Gastroesophageal sphincter (tissue), 4 donors: Measurements from ENCODE around the gene NBR1. TPM values are rescaled to one million over a fixed set of nuclear protein-coding genes. Genes with fewer than 3 reads are reported as not detected.
A peak's percentile ranks its signal among the peaks of the same experiment; 100 is the strongest.

Experiments used
- ATAC-seq: fragments of 150-250 bp; one replicate; pipeline ENCODE4 v1.9.1; 2016; ENCODE audit warnings: mild to moderate bottlenecking, moderate library complexity
- H3K27ac ChIP-seq, 4 donors: fragments of 200-600 bp; sonication (generic) in 3 of 4; 1 replicate in 3 of 4; 2 replicates in 1 of 4; pipeline ENCODE4 v1.5.1; 2016 to 2019
- H3K27me3 ChIP-seq: fragments of 200-600 bp; sonication (generic); one replicate; pipeline ENCODE4 v1.5.1; 2019
- H3K36me3 ChIP-seq, 2 donors: fragments of 200-600 bp; sonication (generic); one replicate each; pipeline ENCODE4 v1.5.1; 2019; ENCODE audit warnings: control low read depth in 1 of 2
- H3K4me1 ChIP-seq, 3 donors: fragments of 200-600 bp; sonication (generic); 1 replicate in 2 of 3; 2 replicates in 1 of 3; pipeline ENCODE4 v1.5.1; 2016 to 2019; ENCODE audit warnings: control low read depth in 2 of 3
- H3K4me3 ChIP-seq, 2 donors: fragments of 200-600 bp; sonication (generic); one replicate each; pipeline ENCODE4 v1.5.1; 2019; ENCODE audit warnings: mild to moderate bottlenecking in 1 of 2, moderate library complexity in 1 of 2
- H3K9me3 ChIP-seq, 3 donors: fragments of 200-600 bp; sonication (generic); one replicate each; pipeline ENCODE4 v1.5.1; 2017 to 2019; ENCODE audit warnings: control low read depth in 2 of 3
- EP300 ChIP-seq: sonication (generic); formaldehyde crosslinking; IDR thresholded peaks from one replicate; pipeline ENCODE4 v1.6.1; 2017; ENCODE audit warnings: antibody characterized with exemption, mild to moderate bottlenecking
- POLR2A ChIP-seq, 2 donors: fragments of 450-650 bp; IDR thresholded peaks; one replicate each; pipeline ENCODE4 v1.6.1; 2017; ENCODE audit warnings: antibody characterized with exemption in 2 of 2, mild to moderate bottlenecking in 2 of 2, moderate library complexity in 1 of 2
- POLR2AphosphoS5 ChIP-seq: sonication (generic); formaldehyde crosslinking; IDR thresholded peaks from one replicate; pipeline ENCODE4 v1.6.1; 2017; ENCODE audit warnings: antibody characterized with exemption
- WGBS, 2 donors: methylation state at CpG; one replicate each; pipeline ENCODE4 v1.1.5; 2018; ENCODE audit warnings: low coverage in 1 of 2; 5-methylcytosine and 5-hydroxymethylcytosine counted together
- total RNA-seq, 4 donors: library from RNA; depleted of rRNA; stranded (reverse); fragments of >200 nt; gene quantifications; one replicate each; pipeline ENCODE4 v1.1.0, GENCODE V29; 2016
- TF ChIP-seq, protein P1 (sequence below), 4 experiments: fragments of 200-600 bp in 2 of 4; fragments of 450-650 bp in 2 of 4; sonication (generic) in 1 of 4; IDR thresholded peaks; one replicate each; pipeline ENCODE4 v1.5.1; 2017 to 2019; ENCODE audit warnings: antibody characterized with exemption in 4 of 4, mild to moderate bottlenecking in 2 of 4, moderate library complexity in 2 of 4

Gene NBR1
- total RNA-seq, 4 donors from 2014 or later, result 99.2 to 152 (median 126) TPM

DNA sequence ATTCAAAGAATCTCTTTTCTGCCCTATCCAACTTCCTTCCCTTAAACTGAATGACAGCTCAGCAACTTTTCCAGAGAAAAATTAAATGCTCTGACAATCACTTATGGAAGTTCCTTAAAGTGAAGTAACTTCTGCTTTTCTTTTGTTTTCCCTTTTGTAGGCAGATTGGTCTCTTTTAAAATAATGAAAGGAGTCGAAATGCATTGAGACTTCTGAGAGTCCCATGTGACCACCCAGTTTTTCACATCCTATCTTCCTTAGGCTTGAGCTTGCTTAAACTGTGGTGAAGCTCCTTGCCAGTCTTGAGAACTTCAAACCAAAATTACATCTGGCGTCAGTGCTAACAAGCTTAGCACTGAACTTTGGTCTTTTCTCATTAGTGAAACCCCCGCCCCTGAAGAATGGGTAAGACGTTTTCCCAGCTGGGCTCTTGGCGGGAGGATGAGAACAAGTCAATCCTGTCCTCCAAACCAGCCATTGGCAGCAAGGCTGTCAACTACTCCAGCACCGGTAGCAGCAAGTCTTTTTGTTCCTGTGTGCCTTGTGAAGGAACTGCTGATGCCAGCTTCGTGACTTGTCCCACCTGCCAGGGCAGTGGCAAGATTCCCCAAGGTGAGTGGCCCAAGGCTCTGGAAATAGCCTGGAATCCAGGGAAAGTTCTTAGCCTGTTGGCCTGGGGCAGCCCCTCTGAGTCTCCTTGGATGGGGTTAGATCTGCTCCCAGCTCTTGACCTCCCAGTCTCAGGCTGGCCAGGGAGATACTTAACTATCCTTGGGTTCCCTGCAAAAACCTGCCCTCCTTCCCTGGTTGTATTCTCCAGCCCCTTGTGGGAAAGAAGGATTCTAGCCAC lies 41.9 kb downstream of the NBR1 start:
- no peaks in the 10 kb centered on the region for H3K9me3 ChIP-seq
- H3K36me3 ChIP-seq, result peaks cover 0 to 53% of the 10 kb centered on the region in 2 donors
- peaks cover 0 to 28% (median 0%) of the 10 kb centered on the region in 3 donors for H3K4me1 ChIP-seq
- H3K4me3 ChIP-seq, result peak overlapping the region in 1 of 2 donors; percentile 63
- H3K27me3 ChIP-seq, result no peaks in the 10 kb centered on the region
- TF ChIP-seq EP300 (no peak), POLR2A (IDR thresholded peaks at IDR 0.05) (no peak), POLR2AphosphoS5 (no peak)
- TF ChIP-seq, protein P1, sequence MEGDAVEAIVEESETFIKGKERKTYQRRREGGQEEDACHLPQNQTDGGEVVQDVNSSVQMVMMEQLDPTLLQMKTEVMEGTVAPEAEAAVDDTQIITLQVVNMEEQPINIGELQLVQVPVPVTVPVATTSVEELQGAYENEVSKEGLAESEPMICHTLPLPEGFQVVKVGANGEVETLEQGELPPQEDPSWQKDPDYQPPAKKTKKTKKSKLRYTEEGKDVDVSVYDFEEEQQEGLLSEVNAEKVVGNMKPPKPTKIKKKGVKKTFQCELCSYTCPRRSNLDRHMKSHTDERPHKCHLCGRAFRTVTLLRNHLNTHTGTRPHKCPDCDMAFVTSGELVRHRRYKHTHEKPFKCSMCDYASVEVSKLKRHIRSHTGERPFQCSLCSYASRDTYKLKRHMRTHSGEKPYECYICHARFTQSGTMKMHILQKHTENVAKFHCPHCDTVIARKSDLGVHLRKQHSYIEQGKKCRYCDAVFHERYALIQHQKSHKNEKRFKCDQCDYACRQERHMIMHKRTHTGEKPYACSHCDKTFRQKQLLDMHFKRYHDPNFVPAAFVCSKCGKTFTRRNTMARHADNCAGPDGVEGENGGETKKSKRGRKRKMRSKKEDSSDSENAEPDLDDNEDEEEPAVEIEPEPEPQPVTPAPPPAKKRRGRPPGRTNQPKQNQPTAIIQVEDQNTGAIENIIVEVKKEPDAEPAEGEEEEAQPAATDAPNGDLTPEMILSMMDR (IDR thresholded peaks at IDR 0.05), result no peak
- no peak for ATAC-seq
- WGBS, 2 donors, result 0 to 71% methylated on average over 1 to 2 of the region's 7 CpGs
- H3K27ac ChIP-seq, result peak overlapping the region in 2 of 4 donors; percentile 81 to 84

DNA sequence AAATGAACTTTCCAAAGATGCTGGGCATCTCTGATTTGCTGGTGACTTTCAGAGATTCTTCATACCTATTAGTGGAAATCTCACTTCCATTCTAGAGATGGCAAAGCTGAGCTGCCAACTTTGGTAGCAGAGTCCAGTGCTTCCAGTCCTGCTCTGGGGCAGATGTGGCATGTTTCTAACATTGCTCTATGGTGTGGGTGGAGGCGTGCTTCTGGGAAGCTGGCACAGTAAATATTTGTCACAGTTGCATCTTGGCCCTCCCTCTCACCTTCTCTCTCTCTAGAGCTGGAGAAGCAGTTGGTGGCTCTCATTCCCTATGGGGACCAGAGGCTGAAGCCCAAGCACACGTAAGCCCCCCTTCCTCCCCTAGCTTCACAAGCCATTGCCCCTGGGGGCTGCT lies 42.5 kb downstream of the NBR1 start:
- Histone ChIP-seq H3K36me3 (peaks cover 0 to 50% of the 10 kb centered on the region in 2 donors), H3K27ac (no peak overlapping the region), H3K27me3 (no peaks in the 10 kb centered on the region), H3K4me3 (no peak overlapping the region), H3K9me3 (no peaks in the 10 kb centered on the region), H3K4me1 (peaks cover 0 to 28% (median 0%) of the 10 kb centered on the region in 3 donors)
- no peak for ATAC-seq
- no peak for TF ChIP-seq POLR2AphosphoS5
- no peak for TF ChIP-seq POLR2A (IDR thresholded peaks at IDR 0.05)
- TF ChIP-seq EP300, result no peak
- TF ChIP-seq, protein P1 (IDR thresholded peaks at IDR 0.05), result no peak
- WGBS, 2 donors, result 67 to 88% methylated on average over 1 of the region's 2 CpGs

DNA sequence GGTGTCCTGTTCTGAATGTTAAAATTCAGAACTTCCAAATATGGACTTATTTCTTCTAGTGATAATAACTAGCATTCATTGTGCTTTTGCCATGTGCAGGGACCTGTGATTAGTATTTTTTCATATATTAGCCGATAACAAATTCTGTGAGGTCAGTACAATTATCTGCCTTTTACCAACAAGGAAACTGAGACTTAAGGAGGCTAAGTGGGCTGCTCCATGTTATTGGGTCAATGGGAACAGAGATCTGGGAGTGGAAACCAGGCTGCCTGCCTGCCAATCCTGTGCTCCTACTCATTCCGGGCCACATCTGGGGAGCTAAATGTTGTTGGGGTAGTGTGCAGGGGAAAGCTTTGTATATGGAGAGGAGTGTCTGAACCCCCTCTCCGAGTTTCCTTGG lies 44.3 kb downstream of the NBR1 start:
- no peaks in the 10 kb centered on the region for H3K27me3 ChIP-seq
- 82 to 93% methylated on average over 3 of the region's 3 CpGs for WGBS, 2 donors
- H3K36me3 ChIP-seq, result peaks cover 0 to 32% of the 10 kb centered on the region in 2 donors
- TF ChIP-seq EP300 (no peak), POLR2A (IDR thresholded peaks at IDR 0.05) (no peak)
- H3K9me3 ChIP-seq, result no peaks in the 10 kb centered on the region
- H3K4me1 ChIP-seq, result peaks cover 0 to 35% (median 0%) of the 10 kb centered on the region in 3 donors
- no peak for ATAC-seq
- no peak overlapping the region for H3K4me3 ChIP-seq
- H3K27ac ChIP-seq, result no peak overlapping the region

GRCh38 chr17:43216369-43216761 lies 45.4 kb downstream of the NBR1 start:
- H3K4me3 ChIP-seq, result no peak overlapping the region
- 57% methylated on average over 2 of the region's 4 CpGs; no CpG with 5 or more reads in 1 of the 2 donors for WGBS, 2 donors
- no peak for ATAC-seq
- TF ChIP-seq EP300, result no peak
- TF ChIP-seq, protein P1 (IDR thresholded peaks at IDR 0.05), result no peak
- no peak for TF ChIP-seq POLR2A (IDR thresholded peaks at IDR 0.05)
- TF ChIP-seq POLR2AphosphoS5, result no peak
- H3K27ac ChIP-seq, result no peak overlapping the region
- H3K36me3 ChIP-seq, result peaks cover 0 to 30% of the 10 kb centered on the region in 2 donors
- no peaks in the 10 kb centered on the region for H3K27me3 ChIP-seq
- no peaks in the 10 kb centered on the region for H3K9me3 ChIP-seq
- H3K4me1 ChIP-seq, result peaks cover 0 to 29% (median 0%) of the 10 kb centered on the region in 3 donors

- H3K4me1 ChIP-seq, result peaks cover 0 to 26% (median 0%) of the 10 kb centered on the region in 3 donors
- H3K27me3 ChIP-seq, result no peaks in the 10 kb centered on the region
- no peak overlapping the region for H3K27ac ChIP-seq
- peaks cover 0 to 30% of the 10 kb centered on the region in 2 donors for H3K36me3 ChIP-seq
- H3K9me3 ChIP-seq, result no peaks in the 10 kb centered on the region
- H3K4me3 ChIP-seq, result no peak overlapping the region
- 90 to 96% methylated on average over 2 to 3 of the region's 4 CpGs for WGBS, 2 donors
- ATAC-seq, result no peak
- TF ChIP-seq, protein P1 (IDR thresholded peaks at IDR 0.05), result no peak
Measured at GRCh38 chr17:43216762-43217613, 46.0 kb downstream of the NBR1 start.
